ENCODE data around the gene SSRP1.
A peak's percentile ranks its signal among the peaks of the same experiment; 100 is the strongest.

SSRP1 gene

GRCh38 chr11:57347336-57347735 lies 11.6 kb upstream of the SSRP1 start:
- Histone ChIP-seq H3K36me3 (no peaks in the 10 kb centered on the region), H3K4me3 (ENCODE audit: low read depth, low read length) (no peak overlapping the region), H3K9me3 (ENCODE audit: severe bottlenecking) (no peaks in the 10 kb centered on the region), H3K27ac (no peak overlapping the region), H3K27me3 (ENCODE audit: insufficient read depth, low read depth, severe bottlenecking) (no peaks in the 10 kb centered on the region)
- TF ChIP-seq CTCF (IDR thresholded peaks at IDR 0.05; ENCODE audit: low read depth, low read length): no peak
- no peak for DNase-seq

GRCh38 chr11:57345555-57346211 lies 10.0 kb upstream of the SSRP1 start:
- H3K4me3 ChIP-seq (ENCODE audit: low read depth, low read length): no peak overlapping the region
- peak; percentile 69 for TF ChIP-seq CTCF (IDR thresholded peaks at IDR 0.05; ENCODE audit: low read depth, low read length)

GRCh38 chr11:57344826-57345225 lies 9.1 kb upstream of the SSRP1 start:
- no peaks in the 10 kb centered on the region for H3K27me3 ChIP-seq (ENCODE audit: insufficient read depth, low read depth, severe bottlenecking)
- H3K27ac ChIP-seq: no peak overlapping the region
- no peaks in the 10 kb centered on the region for H3K36me3 ChIP-seq
- no peak for DNase-seq
- H3K9me3 ChIP-seq (ENCODE audit: severe bottlenecking): no peaks in the 10 kb centered on the region
- H3K4me3 ChIP-seq (ENCODE audit: low read depth, low read length): no peak overlapping the region
- 0 out of 2 replicates have a peak, but pooled peaks have one; percentile 0 for TF ChIP-seq CTCF (IDR thresholded peaks at IDR 0.05; ENCODE audit: low read depth, low read length)

More at GRCh38 chr11:57345555-57346211, 10.0 kb upstream of the SSRP1 start:
- Histone ChIP-seq H3K27ac (peak overlapping the region; percentile 37; the same call in 1 of the 2 replicates), H3K9me3 (ENCODE audit: severe bottlenecking) (no peaks in the 10 kb centered on the region), H3K36me3 (no peaks in the 10 kb centered on the region), H3K27me3 (ENCODE audit: insufficient read depth, low read depth, severe bottlenecking) (no peaks in the 10 kb centered on the region)
- peak; percentile 78 for DNase-seq

GRCh38 chr11:57343825-57344224 lies 8.1 kb upstream of the SSRP1 start:
- Histone ChIP-seq H3K27me3 (ENCODE audit: insufficient read depth, low read depth, severe bottlenecking) (no peaks in the 10 kb centered on the region), H3K9me3 (ENCODE audit: severe bottlenecking) (no peaks in the 10 kb centered on the region), H3K36me3 (no peaks in the 10 kb centered on the region), H3K27ac (no peak overlapping the region), H3K4me3 (ENCODE audit: low read depth, low read length) (no peak overlapping the region)
- no peak for TF ChIP-seq CTCF (IDR thresholded peaks at IDR 0.05; ENCODE audit: low read depth, low read length)
- no peak for DNase-seq

GRCh38 chr11:57342702-57343101 lies 7.0 kb upstream of the SSRP1 start:
- Histone ChIP-seq H3K36me3 (no peaks in the 10 kb centered on the region), H3K27ac (no peak overlapping the region), H3K27me3 (ENCODE audit: insufficient read depth, low read depth, severe bottlenecking) (no peaks in the 10 kb centered on the region), H3K9me3 (ENCODE audit: severe bottlenecking) (no peaks in the 10 kb centered on the region), H3K4me3 (ENCODE audit: low read depth, low read length) (no peak overlapping the region)
- TF ChIP-seq CTCF (IDR thresholded peaks at IDR 0.05; ENCODE audit: low read depth, low read length): no peak
- no peak for DNase-seq

Measured in WERI-Rb-1 (cell line).